Neuronal stem cell (in vitro differentiated cells): ENCODE data around the gene FRMPD4.
A peak's percentile ranks its signal among the peaks of the same experiment; 100 is the strongest.

Experiments used
- DNase-seq: peaks from one replicate; pipeline ENCODE4 v3.0.0-alpha.2; 2013; ENCODE audit warnings: low spot score
- H2AFZ ChIP-seq: one replicate; pipeline ENCODE4 v1.6.1; 2013; ENCODE audit warnings: mild to moderate bottlenecking, low read length, inconsistent platforms
- H2AK5ac ChIP-seq: 2 replicates; pipeline ENCODE4 v1.6.1; 2013; ENCODE audit warnings: low read depth, mild to moderate bottlenecking, inconsistent platforms, low read length, moderate library complexity, mixed read lengths
- H2BK120ac ChIP-seq: 2 replicates; pipeline ENCODE4 v1.6.1; 2013; ENCODE audit warnings: low read depth, mild to moderate bottlenecking, inconsistent platforms, low read length, moderate library complexity, mixed read lengths
- H2BK12ac ChIP-seq: one replicate; pipeline ENCODE4 v1.6.1; 2013; ENCODE audit warnings: low read length, inconsistent platforms
- H2BK15ac ChIP-seq: 2 replicates; pipeline ENCODE4 v1.6.1; 2013; ENCODE audit warnings: mild to moderate bottlenecking, low read length, inconsistent platforms, mixed read lengths
- H2BK5ac ChIP-seq: one replicate; pipeline ENCODE4 v1.6.1; 2013; ENCODE audit warnings: inconsistent platforms, mild to moderate bottlenecking, low read length, moderate library complexity
- H3K14ac ChIP-seq: one replicate; pipeline ENCODE4 v1.6.1; 2013; ENCODE audit warnings: low read length, inconsistent platforms
- H3K18ac ChIP-seq: 2 replicates; pipeline ENCODE4 v1.6.1; 2013; ENCODE audit warnings: low read length, inconsistent platforms
- H3K23ac ChIP-seq: 2 replicates; pipeline ENCODE4 v1.6.1; 2013; ENCODE audit warnings: low read depth, mild to moderate bottlenecking, mixed read lengths, low read length, inconsistent platforms; ENCODE audit not compliant: poor library complexity
- H3K27ac ChIP-seq: replicated peaks from 3 replicates; pipeline ENCODE4 v1.5.1; 2013; ENCODE audit warnings: low read length, inconsistent platforms
- H3K27me3 ChIP-seq, 3 experiments: 2 replicates each; pipeline ENCODE4 v1.6.1; 2013; ENCODE audit warnings: low read length in 3 of 3, mild to moderate bottlenecking in 2 of 3, inconsistent platforms in 1 of 3, low read depth in 1 of 3, mixed read lengths in 1 of 3, moderate library complexity in 1 of 3; ENCODE audit not compliant: control insufficient read depth in 3 of 3, insufficient read depth in 3 of 3
- H3K36me3 ChIP-seq, 2 donors: replicated peaks in 1 of 2; 2 replicates each; pipeline ENCODE4 v1.6.1; 2013; ENCODE audit warnings: low read length in 2 of 2; ENCODE audit not compliant: control insufficient read depth in 2 of 2, insufficient read depth in 2 of 2
- H3K4ac ChIP-seq: 2 replicates; pipeline ENCODE4 v1.6.1; 2013; ENCODE audit warnings: inconsistent platforms, mild to moderate bottlenecking, low read length, moderate library complexity
- H3K4me1 ChIP-seq, 2 donors: 1 replicate in 1 of 2; 2 replicates in 1 of 2; pipeline ENCODE4 v1.6.1; 2013; ENCODE audit warnings: low read length in 2 of 2, low read depth in 1 of 2; ENCODE audit not compliant: control insufficient read depth in 2 of 2, insufficient read depth in 1 of 2
- H3K4me2 ChIP-seq: one replicate; pipeline ENCODE4 v1.6.1; 2013; ENCODE audit warnings: mild to moderate bottlenecking, low read length, inconsistent platforms; ENCODE audit not compliant: insufficient read depth, poor library complexity, severe bottlenecking
- H3K4me3 ChIP-seq, 2 donors: 2 replicates each; pipeline ENCODE4 v1.5.1; 2013; ENCODE audit warnings: low read length in 2 of 2, mild to moderate bottlenecking in 2 of 2, inconsistent platforms in 1 of 2, moderate library complexity in 1 of 2
- H3K79me1 ChIP-seq: one replicate; pipeline ENCODE4 v1.6.1; 2013; ENCODE audit warnings: low read depth, mild to moderate bottlenecking, inconsistent platforms, low read length, moderate library complexity
- H3K9ac ChIP-seq: one replicate; pipeline ENCODE4 v1.6.1; 2013; ENCODE audit warnings: mild to moderate bottlenecking, low read depth, low read length, inconsistent platforms; ENCODE audit not compliant: poor library complexity
- H3K9me3 ChIP-seq, 2 donors: replicated peaks in 1 of 2; 2 replicates each; pipeline versions ENCODE3 to v1.6.1; 2013; ENCODE audit warnings: low read length in 2 of 2, mild to moderate bottlenecking in 2 of 2, inconsistent platforms in 1 of 2, low read depth in 1 of 2, mixed read lengths in 1 of 2, moderate library complexity in 1 of 2; ENCODE audit not compliant: control insufficient read depth in 2 of 2, insufficient read depth in 1 of 2
- H4K8ac ChIP-seq: one replicate; pipeline ENCODE4 v1.6.1; 2013; ENCODE audit warnings: low read depth, mild to moderate bottlenecking, inconsistent platforms, low read length, moderate library complexity
- H4K91ac ChIP-seq: one replicate; pipeline ENCODE4 v1.6.1; 2013; ENCODE audit warnings: low read length, low read depth, mild to moderate bottlenecking, inconsistent platforms; ENCODE audit not compliant: poor library complexity
- WGBS, 2 donors: extraction: QIAGEN DNeasy Blood & Tissue Kit; methylation state at CpG; one replicate each; pipeline ENCODE4 v1.1.7; 2013; ENCODE audit warnings: missing lambda C conversion rate in 2 of 2, mixed read lengths in 1 of 2; ENCODE audit not compliant: insufficient read length in 2 of 2, insufficient replicate concordance in 1 of 2; ENCODE audit errors: extremely low coverage in 2 of 2; 5-methylcytosine and 5-hydroxymethylcytosine counted together

FRMPD4 gene

DNA sequence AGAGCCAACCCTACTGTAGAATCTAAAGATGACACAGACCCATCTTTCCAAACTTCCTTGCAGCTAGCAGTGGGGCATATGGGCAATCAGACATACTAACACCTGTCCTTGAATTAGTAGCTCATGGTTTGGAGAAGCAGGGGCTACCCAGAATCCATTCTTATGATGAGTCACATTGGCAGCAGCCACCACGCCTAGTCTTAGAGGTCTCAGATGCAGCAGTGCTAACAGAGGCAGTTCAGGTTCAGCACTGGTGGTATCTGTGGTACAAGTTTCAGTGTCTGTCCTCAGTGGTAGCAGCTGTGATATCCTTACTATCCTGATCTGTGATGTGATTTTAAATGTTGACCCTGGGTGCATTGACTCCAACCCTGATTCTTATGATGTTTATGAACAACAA, 68.1 kb downstream of the FRMPD4 start:
- Histone ChIP-seq H3K14ac (no peak overlapping the region), H2BK5ac (no peak overlapping the region), H3K18ac (no peak overlapping the region), H3K9me3 (no peaks in the 10 kb centered on the region), H3K4me3 (no peak overlapping the region), H3K23ac (no peak overlapping the region), H3K27me3 (no peaks in the 10 kb centered on the region), H4K91ac (no peak overlapping the region), H3K4me1 (no peaks in the 10 kb centered on the region), H2AK5ac (no peak overlapping the region), H4K8ac (no peak overlapping the region), H3K9ac (no peak overlapping the region), H2AFZ (no peak overlapping the region), H2BK15ac (no peak overlapping the region), H3K27ac (no peak overlapping the region), H3K4me2 (no peak overlapping the region), H2BK120ac (no peak overlapping the region), H3K4ac (no peak overlapping the region), H3K79me1 (no peaks in the 10 kb centered on the region), H3K36me3 (no peaks in the 10 kb centered on the region), H2BK12ac (no peak overlapping the region)
- no peak for DNase-seq
- WGBS, 2 donors = no CpG with 5 or more reads among the region's 1 CpG

DNA sequence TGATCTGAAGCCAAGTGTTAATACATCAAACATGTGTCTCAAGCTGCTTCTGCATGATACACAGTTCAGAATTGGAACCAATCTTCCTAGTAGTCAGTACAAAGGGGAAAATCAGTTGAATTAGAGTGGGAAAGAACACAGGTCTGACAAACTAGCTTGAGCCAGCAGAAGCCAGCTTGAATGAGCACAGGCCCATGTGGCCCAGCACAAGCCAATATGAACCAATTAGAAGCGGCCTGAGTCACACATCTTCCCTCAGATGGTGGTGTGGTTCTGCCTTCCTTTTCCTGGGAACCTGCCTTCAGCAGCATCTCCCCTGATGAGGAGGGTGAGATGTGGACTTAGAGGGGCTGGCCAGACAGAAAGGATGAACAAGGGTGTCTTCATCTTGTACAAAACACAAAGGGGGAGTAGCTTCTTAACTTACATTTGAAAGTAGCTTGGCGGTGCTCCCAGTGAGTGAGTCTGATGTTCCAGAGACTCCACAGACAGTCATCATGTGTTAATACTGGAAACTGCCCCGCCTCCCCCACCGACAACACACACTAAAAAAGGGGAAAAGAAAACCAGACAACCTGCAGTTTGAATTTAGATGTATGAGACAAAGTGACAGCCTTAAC, 72.0 kb downstream of the FRMPD4 start:
- Histone ChIP-seq H3K27ac (no peak overlapping the region), H3K4me2 (no peak overlapping the region), H2BK15ac (no peak overlapping the region), H2AK5ac (no peak overlapping the region), H3K14ac (no peak overlapping the region), H3K36me3 (no peaks in the 10 kb centered on the region), H3K18ac (no peak overlapping the region), H3K79me1 (no peaks in the 10 kb centered on the region), H2BK12ac (no peak overlapping the region), H3K9ac (no peak overlapping the region), H3K27me3 (no peaks in the 10 kb centered on the region), H3K4me3 (no peak overlapping the region), H3K4me1 (no peaks in the 10 kb centered on the region), H4K8ac (no peak overlapping the region), H2AFZ (peak overlapping the region; percentile 9), H2BK5ac (no peak overlapping the region), H3K9me3 (no peaks in the 10 kb centered on the region), H3K4ac (no peak overlapping the region), H4K91ac (no peak overlapping the region), H3K23ac (no peak overlapping the region), H2BK120ac (no peak overlapping the region)
- DNase-seq = no peak
- WGBS, 2 donors = no CpG with 5 or more reads among the region's 4 CpGs

DNA sequence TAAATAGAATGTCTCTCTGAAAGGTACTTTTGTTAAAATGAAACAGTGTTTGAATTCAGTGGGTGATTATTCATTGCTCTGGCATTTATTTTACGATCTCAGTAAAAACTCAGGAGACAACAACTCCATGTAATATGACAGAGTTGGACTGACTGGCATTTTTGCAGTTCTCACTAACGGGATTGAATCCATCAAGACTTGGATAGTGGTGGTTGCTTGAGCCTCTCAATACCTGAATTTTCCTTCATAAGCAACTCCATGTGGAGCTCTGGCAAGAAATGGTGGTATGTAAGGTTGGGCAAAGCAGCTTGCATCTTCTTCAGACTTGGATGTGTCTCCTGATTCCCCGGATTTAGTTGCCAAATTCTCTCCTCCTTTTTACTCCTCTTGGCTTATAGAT, 72.7 kb downstream of the FRMPD4 start:
- H3K4me3 ChIP-seq = no peak overlapping the region
- H3K27me3 ChIP-seq = no peaks in the 10 kb centered on the region
- no peak overlapping the region for H4K8ac ChIP-seq
- no peak overlapping the region for H2BK5ac ChIP-seq
- H2AFZ ChIP-seq = no peak overlapping the region
- H3K36me3 ChIP-seq = no peaks in the 10 kb centered on the region
- H3K4ac ChIP-seq = no peak overlapping the region
- no peaks in the 10 kb centered on the region for H3K4me1 ChIP-seq
- no peaks in the 10 kb centered on the region for H3K79me1 ChIP-seq
- no peak overlapping the region for H4K91ac ChIP-seq
- no CpG with 5 or more reads among the region's 3 CpGs for WGBS, 2 donors
- no peak overlapping the region for H3K18ac ChIP-seq
- DNase-seq = no peak
- H2BK15ac ChIP-seq = no peak overlapping the region
- H2BK120ac ChIP-seq = no peak overlapping the region
- H3K9me3 ChIP-seq = no peaks in the 10 kb centered on the region
- H3K9ac ChIP-seq = no peak overlapping the region
- no peak overlapping the region for H3K14ac ChIP-seq
- no peak overlapping the region for H3K4me2 ChIP-seq
- no peak overlapping the region for H2AK5ac ChIP-seq
- no peak overlapping the region for H2BK12ac ChIP-seq
- H3K27ac ChIP-seq = no peak overlapping the region
- H3K23ac ChIP-seq = no peak overlapping the region

DNA sequence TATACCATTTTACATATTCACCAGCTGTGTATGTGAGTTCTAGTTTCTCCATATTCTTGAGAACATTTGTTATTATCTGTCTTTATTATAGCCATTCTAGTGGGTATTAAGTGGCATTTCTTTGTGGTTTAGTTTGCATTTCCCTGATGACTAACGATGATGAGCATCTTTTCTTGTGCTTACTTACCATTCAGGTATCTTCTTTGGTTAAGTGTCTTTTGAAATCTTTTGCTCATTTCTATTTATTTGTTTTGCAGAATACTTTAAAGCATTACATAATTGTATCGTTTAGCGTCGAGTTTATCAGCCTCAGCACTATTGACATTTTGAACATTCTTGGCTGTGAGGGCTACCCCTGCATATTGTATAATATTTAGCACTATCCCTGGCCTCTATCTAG, 85.4 kb downstream of the FRMPD4 start:
- Histone ChIP-seq H2BK120ac (no peak overlapping the region), H3K9ac (no peak overlapping the region), H3K23ac (no peak overlapping the region), H3K36me3 (no peaks in the 10 kb centered on the region), H3K27me3 (no peaks in the 10 kb centered on the region), H2BK15ac (no peak overlapping the region), H3K4ac (no peak overlapping the region), H3K27ac (no peak overlapping the region), H3K79me1 (no peaks in the 10 kb centered on the region), H3K18ac (no peak overlapping the region), H4K91ac (no peak overlapping the region), H2AK5ac (no peak overlapping the region), H3K4me2 (no peak overlapping the region), H3K14ac (no peak overlapping the region), H2BK5ac (no peak overlapping the region), H2AFZ (no peak overlapping the region), H3K4me1 (no peaks in the 10 kb centered on the region), H3K9me3 (no peaks in the 10 kb centered on the region), H2BK12ac (no peak overlapping the region), H4K8ac (no peak overlapping the region), H3K4me3 (no peak overlapping the region)
- WGBS, 2 donors = no CpG with 5 or more reads among the region's 4 CpGs
- no peak for DNase-seq
